GM12878 (cell line): Measurements from ENCODE around the gene PCSK2. TPM values are rescaled to one million over a fixed set of nuclear protein-coding genes. Genes with fewer than 3 reads are reported as not detected.

ENCODE experiments used
- ATAC-seq: fragments of 200-7000 bp; cut with Tn5 transposase; 3 replicates; pipeline ENCODE4 v1.9.1; 2020; ENCODE audit warnings: mild to moderate bottlenecking, moderate library complexity
- BruUV-seq: library from RNA; stranded (reverse); fragments of 400-500 nt; replicated peaks from 2 replicates; lab custom pipeline; 2021; lab: Mats Ljungman, UMichigan
- CTCF ChIA-PET: fragments of 300-600 bp; sonication (Branson Sonifier 250); formaldehyde crosslinking; extraction: SDS; loops from one replicate; lab custom pipeline; 2021; ENCODE audit warnings: inconsistent platforms; lab: Yijun Ruan, JAX
- POLR2A ChIA-PET: fragments of 350-600 bp; formaldehyde crosslinking; extraction: SDS; loops from one replicate; lab custom pipeline; 2021; ENCODE audit warnings: inconsistent platforms; lab: Charles Lee
- RAD21 ChIA-PET: fragments of 300-600 bp; sonication (Branson Sonifier 250); formaldehyde crosslinking; loops from one replicate; lab custom pipeline; 2023; ENCODE audit warnings: antibody characterized with exemption; ENCODE audit not compliant: unreplicated experiment; lab: Charles Lee
- SMC1A ChIA-PET: fragments of 300-600 bp; sonication (Branson Sonifier 250); formaldehyde crosslinking; loops from one replicate; lab custom pipeline; 2023; ENCODE audit not compliant: unreplicated experiment, uncharacterized antibody; lab: Charles Lee
- DNase-seq: peaks from one replicate; pipeline ENCODE4 v3.0.0-alpha.2; 2011; ENCODE audit warnings: low read depth, low spot score
- FAIRE-seq: peaks from 3 replicates; lab custom pipeline; 2011; peaks lifted over from hg19 to GRCh38; lab: Jason Lieb, UNC
- H2AFZ ChIP-seq: 2 replicates; pipeline ENCODE4 v1.6.0; 2011; ENCODE audit warnings: low read depth, low read length, control low read depth; ENCODE audit not compliant: control insufficient read depth
- H3K27ac ChIP-seq: 2 replicates; pipeline ENCODE4 v1.5.1; 2011; ENCODE audit warnings: control low read depth; ENCODE audit not compliant: control insufficient read depth, insufficient read depth
- H3K27me3 ChIP-seq, 2 experiments: replicated peaks in 1 of 2; 2 replicates each; pipeline versions ENCODE4 v1.6.0 to v1.6.1; 2011; ENCODE audit warnings: low read length in 1 of 2; ENCODE audit not compliant: control insufficient read depth in 2 of 2, insufficient read depth in 2 of 2
- H3K36me3 ChIP-seq, 2 experiments: 2 replicates each; pipeline ENCODE4 v1.5.1; 2011; ENCODE audit warnings: low read length in 1 of 2; ENCODE audit not compliant: control insufficient read depth in 2 of 2, insufficient read depth in 2 of 2
- H3K4me1 ChIP-seq: 2 replicates; pipeline ENCODE4 v1.6.1; 2011; ENCODE audit warnings: mild to moderate bottlenecking, low read length, moderate library complexity, mixed read lengths; ENCODE audit not compliant: control insufficient read depth, insufficient read depth
- H3K4me2 ChIP-seq: 2 replicates; pipeline ENCODE4 v1.6.0; 2011; ENCODE audit warnings: control low read depth; ENCODE audit not compliant: control insufficient read depth, insufficient read depth
- H3K4me3 ChIP-seq: fragments of 200-600 bp; sonication (generic); 2 replicates; pipeline ENCODE4 v1.5.1; 2016
- H3K79me2 ChIP-seq: 2 replicates; pipeline ENCODE4 v1.6.0; 2011; ENCODE audit warnings: low read length; ENCODE audit not compliant: control insufficient read depth, insufficient read depth
- H3K9ac ChIP-seq: 2 replicates; pipeline ENCODE4 v1.8.0; 2011; ENCODE audit warnings: low read length, control low read depth, mixed read lengths; ENCODE audit not compliant: control insufficient read depth, insufficient read depth
- H3K9me3 ChIP-seq: replicated peaks from 3 replicates; pipeline ENCODE4 v1.5.1; 2011; ENCODE audit warnings: mild to moderate bottlenecking, low read length; ENCODE audit not compliant: control insufficient read depth, insufficient read depth
- H4K20me1 ChIP-seq: 2 replicates; pipeline ENCODE4 v1.6.0; 2011; ENCODE audit not compliant: control insufficient read depth, insufficient read depth
- ASH2L ChIP-seq: fragments of 300-600, 200-600 bp; sonication (generic); IDR thresholded peaks from 2 replicates; pipeline ENCODE4 v1.6.1; 2017; ENCODE audit warnings: low read depth, mild to moderate bottlenecking, borderline replicate concordance
- ATF2 ChIP-seq: IDR thresholded peaks from 2 replicates; pipeline ENCODE4 v1.6.1; 2012; ENCODE audit warnings: low read length, inconsistent platforms
- CBFB ChIP-seq: IDR thresholded peaks from 2 replicates; pipeline ENCODE4 v1.6.1; 2016; ENCODE audit warnings: antibody characterized with exemption, low read depth
- EP300 ChIP-seq, 2 experiments: fragments of 150-350 bp in 1 of 2; IDR thresholded peaks; 2 replicates each; pipeline ENCODE4 v1.6.1; 2011 to 2012; ENCODE audit warnings: low read depth in 2 of 2, low read length in 2 of 2, borderline replicate concordance in 1 of 2, improper control_type of control experiment in 1 of 2, inconsistent platforms in 1 of 2; ENCODE audit not compliant: control insufficient read depth in 1 of 2
- GATAD2B ChIP-seq: fragments of 450-650 bp; conservative IDR thresholded peaks from 2 replicates; pipeline ENCODE4 v1.6.1; 2017; ENCODE audit warnings: low read depth, mild to moderate bottlenecking, moderate library complexity
- JUNB ChIP-seq: IDR thresholded peaks from 2 replicates; pipeline ENCODE4 v1.6.1; 2016; ENCODE audit warnings: antibody characterized with exemption, mild to moderate bottlenecking
- POLR2AphosphoS2 ChIP-seq: IDR thresholded peaks from 2 replicates; pipeline ENCODE4 v1.6.1; 2011; ENCODE audit warnings: low read depth, mild to moderate bottlenecking, low read length, improper control_type of control experiment, moderate library complexity
- RAD51 ChIP-seq: fragments of 450-650 bp; IDR thresholded peaks from 2 replicates; pipeline ENCODE4 v1.6.1; 2016; ENCODE audit warnings: moderate library complexity, mild to moderate bottlenecking, inconsistent platforms
- SIN3A ChIP-seq: IDR thresholded peaks from 2 replicates; pipeline ENCODE4 v1.6.1; 2012; ENCODE audit warnings: low read depth, low read length, improper control_type of control experiment
- SMARCA5 ChIP-seq: fragments of 450-650 bp; IDR thresholded peaks from 2 replicates; pipeline ENCODE4 v1.6.1; 2017; ENCODE audit warnings: mild to moderate bottlenecking
- SPI1 ChIP-seq: IDR thresholded peaks from 2 replicates; pipeline ENCODE4 v1.6.1; 2011; ENCODE audit warnings: low read depth, mild to moderate bottlenecking, low read length, moderate library complexity, borderline replicate concordance; ENCODE audit not compliant: insufficient read depth
- STAT3 ChIP-seq: IDR thresholded peaks from 2 replicates; pipeline ENCODE4 v1.6.1; 2011; ENCODE audit warnings: low read depth, low read length, improper control_type of control experiment
- TCF12 ChIP-seq: IDR thresholded peaks from 2 replicates; pipeline ENCODE4 v1.6.1; 2011; ENCODE audit warnings: low read depth, mild to moderate bottlenecking, low read length
- WRNIP1 ChIP-seq: IDR thresholded peaks from 2 replicates; pipeline ENCODE4 v1.6.1; 2011; ENCODE audit warnings: low read depth, low read length, improper control_type of control experiment, borderline replicate concordance
- ZNF207 ChIP-seq: fragments of 450-650 bp; IDR thresholded peaks from 2 replicates; pipeline ENCODE4 v1.6.1; 2014; ENCODE audit warnings: antibody characterized with exemption, mild to moderate bottlenecking, borderline replicate concordance
- ZNF592 ChIP-seq: fragments of 450-650 bp; IDR thresholded peaks from 2 replicates; pipeline ENCODE4 v1.6.1; 2017; ENCODE audit warnings: mild to moderate bottlenecking, moderate library complexity
- WGBS: methylation state at CpG from one replicate; pipeline ENCODE4 v1.1.6; 2016; ENCODE audit warnings: low lambda C conversion rate; ENCODE audit not compliant: insufficient replicate concordance, insufficient coverage; ENCODE audit errors: missing lambda C conversion rate; 5-methylcytosine and 5-hydroxymethylcytosine counted together
- in situ Hi-C: fragments of 300-500 bp; cut with MboI; formaldehyde crosslinking; loops from 9 replicates; pipeline ENCODE4 v1.14.3; 2018; ENCODE audit warnings: mixed read lengths
- intact Hi-C: fragments of 100-400 bp; cut with micrococcal nuclease; formaldehyde crosslinking; loops from one replicate; pipeline ENCODE4 v1.14.2; 2022; ENCODE audit not compliant: unreplicated experiment
- polyA plus RNA-seq, 11 experiments: library from polyadenylated mRNA; depleted of rRNA in 4 of 11; unstranded in 6 of 11; stranded (reverse) in 5 of 11; fragments of >200 nt; fragmentation: Nextera tagmentation in 4 of 11; fragmentation: Illumina TruSeq in 1 of 11; extraction: Ambion mirVana in 4 of 11; extraction: Trizol in 1 of 11; gene quantifications; 1 replicate in 1 of 11; 2 replicates in 10 of 11; pipeline versions ENCODE4 v1.2.1 to v1.2.3, GENCODE V29; 2011 to 2016; ENCODE audit warnings: inconsistent platforms in 2 of 11, missing spikeins in 2 of 11, low read depth in 1 of 11
- total RNA-seq, 4 experiments: library from RNA; depleted of rRNA in 3 of 4; stranded (reverse); fragments of >200 nt in 3 of 4; fragmentation: Illumina TruSeq in 1 of 4; extraction: Trizol in 1 of 4; gene quantifications; 2 replicates each; pipeline versions ENCODE4 v1.2.1 to v1.2.3, GENCODE V29; 2013 to 2021
- TF ChIP-seq, protein P1 (sequence below): IDR thresholded peaks from 2 replicates; pipeline ENCODE4 v1.6.1; 2011; ENCODE audit warnings: low read depth, low read length, improper control_type of control experiment, borderline replicate concordance

Gene PCSK2
- total and polyA plus RNA-seq, 10 of the 15 experiments (the other 5 are each of a cell fraction or from before 2014, with no cell fraction given) = not detected

- DNase-seq (no peak), ATAC-seq (no peak), FAIRE-seq (no peak)
- no peaks in the 10 kb centered on the region for H4K20me1 ChIP-seq
- in situ Hi-C loops (loop anchor here (10.0 kb wide), 1 partner anchor 63 kb away; no protein-coding TSS in a partner anchor), intact Hi-C loops (no loop called here)
- BruUV-seq = no TSS peak
- SMC1A ChIA-PET = no interaction called here
- WGBS = 42% methylated on average over 5 of the region's 5 CpGs
- H3K79me2 ChIP-seq = no peaks in the 10 kb centered on the region
- no peak overlapping the region for H3K27ac ChIP-seq
- no peak overlapping the region for H2AFZ ChIP-seq
- POLR2A ChIA-PET = no interaction called here
- no peaks in the 10 kb centered on the region for H3K9me3 ChIP-seq
- CTCF ChIA-PET = no interaction called here
- RAD21 ChIA-PET = no interaction called here
- no peak overlapping the region for H3K9ac ChIP-seq
- no peak overlapping the region for H3K4me2 ChIP-seq
- no peaks in the 10 kb centered on the region for H3K4me1 ChIP-seq
- no peaks in the 10 kb centered on the region for H3K27me3 ChIP-seq
- no peaks in the 10 kb centered on the region for H3K36me3 ChIP-seq
- no peak overlapping the region for H3K4me3 ChIP-seq
- TF ChIP-seq, protein P1, sequence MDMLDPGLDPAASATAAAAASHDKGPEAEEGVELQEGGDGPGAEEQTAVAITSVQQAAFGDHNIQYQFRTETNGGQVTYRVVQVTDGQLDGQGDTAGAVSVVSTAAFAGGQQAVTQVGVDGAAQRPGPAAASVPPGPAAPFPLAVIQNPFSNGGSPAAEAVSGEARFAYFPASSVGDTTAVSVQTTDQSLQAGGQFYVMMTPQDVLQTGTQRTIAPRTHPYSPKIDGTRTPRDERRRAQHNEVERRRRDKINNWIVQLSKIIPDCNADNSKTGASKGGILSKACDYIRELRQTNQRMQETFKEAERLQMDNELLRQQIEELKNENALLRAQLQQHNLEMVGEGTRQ = no peak
- TF ChIP-seq ATF2 (no peak), SPI1 (no peak), STAT3 (no peak), TCF12 (no peak), ZNF592 (no peak), GATAD2B (no peak), ZNF207 (no peak), SIN3A (no peak), SMARCA5 (no peak), RAD51 (no peak), POLR2AphosphoS2 (no peak), CBFB (no peak), EP300 (IDR thresholded peaks at IDR 0.05; ENCODE audit: borderline replicate concordance in 1 of 2, control insufficient read depth in 1 of 2, low read depth in 2 of 2, low read length in 2 of 2) (no peak), WRNIP1 (no peak), JUNB (no peak), ASH2L (no peak)
Measured at GRCh38 chr20:17177341-17177740, 49.5 kb upstream of the PCSK2 start.
